ENCODE measurements around the gene ARHGAP4. TPM values are rescaled to one million over a fixed set of nuclear protein-coding genes. Genes with fewer than 3 reads are reported as not detected.
A peak's percentile ranks its signal among the peaks of the same experiment; 100 is the strongest.

ARHGAP4 gene
- total RNA-seq, 1 donor from 2014 or later = 14.4 TPM

- no peak for DNase-seq
Observed at GRCh38 chrX:153963546-153963945, 37.5 kb upstream of the ARHGAP4 start.

- DNase-seq = no peak
Observed at GRCh38 chrX:153961292-153961691, 35.2 kb upstream of the ARHGAP4 start.

- no peak for DNase-seq
Observed at GRCh38 chrX:153960786-153961185, 34.7 kb upstream of the ARHGAP4 start.

GRCh38 chrX:153960077-153960476 lies 34.0 kb upstream of the ARHGAP4 start:
- no peak for DNase-seq

DNA sequence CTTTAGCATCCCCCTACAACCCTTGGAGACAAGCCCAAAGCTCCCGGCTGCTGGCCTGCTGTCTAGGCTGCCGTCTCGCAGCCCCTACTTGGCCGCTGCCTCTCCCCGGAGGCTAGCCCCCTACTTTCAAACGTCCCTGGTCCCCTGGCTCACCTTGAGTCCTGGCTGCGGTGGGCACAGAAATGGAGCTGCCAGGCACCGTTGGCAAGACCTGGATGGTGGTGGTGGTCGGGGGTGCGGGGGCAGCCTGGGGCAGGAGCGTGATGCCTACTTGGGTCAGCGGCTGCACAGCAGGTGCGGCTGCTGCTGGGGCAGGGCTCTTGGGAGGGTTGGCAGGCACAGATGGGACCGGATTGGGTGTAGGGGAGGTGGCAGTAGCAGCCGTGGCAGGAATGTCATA lies 33.6 kb upstream of the ARHGAP4 start:
- DNase-seq = no peak

DNA sequence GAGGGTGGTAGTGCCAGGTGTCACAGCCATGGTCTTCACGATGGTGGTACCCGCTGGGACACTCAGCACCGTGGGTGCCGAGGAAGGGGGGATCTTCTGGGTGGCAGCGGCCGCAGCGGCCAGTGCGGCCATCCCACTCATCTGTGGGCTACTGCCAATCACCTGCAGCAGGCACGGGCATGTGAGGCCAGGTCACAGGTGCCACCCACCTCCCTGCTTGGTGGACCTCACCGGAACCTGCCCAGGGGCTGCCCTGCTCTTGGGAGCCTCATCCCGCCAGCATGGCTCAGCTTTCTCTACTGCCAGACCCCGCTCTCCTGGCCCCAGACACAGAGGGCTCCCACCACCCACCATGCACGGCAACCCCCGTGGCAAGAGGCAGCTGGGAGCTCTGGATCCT lies 32.5 kb upstream of the ARHGAP4 start:
- no peak for DNase-seq

DNA sequence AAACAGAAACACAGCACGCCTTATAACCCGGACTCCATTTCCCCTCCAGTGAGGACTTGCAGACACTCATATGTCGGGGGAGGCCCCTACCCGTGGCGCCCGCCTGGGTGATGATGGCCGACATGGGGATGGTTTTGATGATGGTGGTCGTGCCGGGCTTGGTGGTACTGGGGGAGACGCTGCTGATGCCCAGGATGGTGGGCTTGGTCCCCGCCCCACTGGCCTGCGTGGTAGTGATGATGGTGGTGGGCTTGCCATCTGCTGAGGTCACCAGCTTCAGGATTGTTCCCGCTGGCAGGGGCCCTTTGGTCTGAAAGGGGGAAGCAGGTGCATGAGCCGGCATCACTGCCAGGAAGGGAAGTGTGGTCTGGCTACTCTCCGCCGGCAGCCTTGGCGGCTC lies 31.2 kb upstream of the ARHGAP4 start:
- DNase-seq = no peak

- DNase-seq = no peak
Observed at GRCh38 chrX:153956044-153956907, 30.2 kb upstream of the ARHGAP4 start.

DNA sequence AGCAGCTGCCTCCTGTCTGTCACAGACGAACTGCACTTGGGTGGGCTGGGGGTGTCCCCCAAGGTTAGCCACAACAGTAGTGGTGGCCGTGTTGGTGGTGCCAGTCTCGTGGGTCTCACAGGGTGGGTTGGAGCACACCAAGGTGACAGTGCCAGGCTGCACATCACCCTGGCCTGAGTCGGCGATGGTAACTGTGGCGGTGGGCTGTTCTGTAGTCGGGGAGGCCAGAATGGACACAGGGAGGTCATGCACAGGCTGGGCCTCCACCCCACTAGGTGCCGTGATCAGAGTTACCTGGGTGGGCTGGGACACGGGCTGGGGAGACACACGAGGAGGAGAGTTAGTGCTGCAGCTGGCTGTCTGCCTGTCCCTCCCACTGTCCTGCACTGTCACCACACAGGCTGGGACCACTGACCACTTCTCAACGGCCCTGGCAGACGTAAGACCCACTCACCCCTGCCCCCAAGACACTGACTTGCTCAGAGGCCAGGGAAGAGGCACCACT lies 29.2 kb upstream of the ARHGAP4 start:
- DNase-seq = no peak

- DNase-seq = no peak
Observed at GRCh38 chrX:153954558-153955227, 28.6 kb upstream of the ARHGAP4 start.

- DNase-seq = no peak
Observed at GRCh38 chrX:153953892-153954557, 28.0 kb upstream of the ARHGAP4 start.

DNA sequence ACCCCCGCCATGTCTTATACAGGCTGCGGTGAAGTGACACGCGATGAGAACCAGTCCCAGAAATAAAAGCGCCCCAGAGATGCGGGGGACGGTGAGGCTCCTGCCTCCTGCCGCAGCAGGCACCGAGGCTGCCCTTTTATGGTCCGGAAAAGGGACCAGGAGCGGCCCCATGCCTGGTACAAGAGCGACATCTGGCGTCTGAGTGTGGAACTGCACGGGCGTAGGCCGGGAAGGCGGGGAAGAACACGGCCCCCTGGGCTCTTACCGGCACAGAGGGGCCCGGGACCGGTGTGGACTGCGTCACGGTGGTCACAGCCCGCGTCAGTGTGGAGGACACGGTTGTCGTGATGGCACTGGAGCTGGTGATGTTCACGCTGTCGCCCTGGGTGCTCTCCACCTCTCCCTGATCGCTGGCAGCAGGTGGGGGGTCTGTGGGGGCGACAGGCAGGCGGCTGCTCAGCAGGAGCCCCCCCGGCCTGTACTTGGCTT lies 27.3 kb upstream of the ARHGAP4 start:
- DNase-seq = peak; percentile 29

- DNase-seq = no peak
Observed at GRCh38 chrX:153952373-153953026, 26.4 kb upstream of the ARHGAP4 start.

DNA sequence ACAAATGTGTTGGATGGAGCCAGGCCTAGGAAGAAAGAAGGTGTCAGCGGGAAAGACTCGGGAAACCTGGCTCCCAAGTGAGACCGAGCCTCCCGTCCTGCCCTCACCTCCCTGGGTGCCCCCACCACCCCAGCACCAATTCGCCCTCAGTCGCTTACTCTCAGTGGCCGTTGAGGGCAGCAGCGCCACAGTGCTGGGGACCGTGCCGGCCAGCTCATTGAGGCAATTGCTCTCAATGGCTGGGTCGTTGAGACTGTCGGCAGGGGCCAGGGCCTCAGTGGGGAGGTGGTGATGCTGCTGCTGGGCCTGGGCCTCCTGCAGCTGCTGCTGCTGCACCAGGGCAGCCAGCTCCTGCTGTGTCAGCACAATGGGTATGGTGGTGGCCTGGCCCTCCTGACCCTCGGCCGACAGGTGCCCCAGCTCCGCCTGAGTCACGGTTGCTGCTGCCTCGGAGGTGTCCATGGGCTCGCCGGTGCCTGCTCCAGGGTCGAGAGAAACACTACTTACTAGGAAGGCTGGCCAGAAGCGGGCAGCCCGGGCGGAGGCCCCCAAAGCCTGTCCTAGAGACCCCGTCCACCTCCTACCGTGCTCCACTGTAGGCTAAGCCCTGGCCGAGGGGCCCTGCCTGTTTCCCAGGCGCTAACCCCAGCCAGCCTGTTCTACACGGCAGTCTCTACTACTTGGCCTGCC lies 25.8 kb upstream of the ARHGAP4 start:
- DNase-seq = no peak

- DNase-seq = no peak
Observed at GRCh38 chrX:153950127-153950526, 24.1 kb upstream of the ARHGAP4 start.

DNA sequence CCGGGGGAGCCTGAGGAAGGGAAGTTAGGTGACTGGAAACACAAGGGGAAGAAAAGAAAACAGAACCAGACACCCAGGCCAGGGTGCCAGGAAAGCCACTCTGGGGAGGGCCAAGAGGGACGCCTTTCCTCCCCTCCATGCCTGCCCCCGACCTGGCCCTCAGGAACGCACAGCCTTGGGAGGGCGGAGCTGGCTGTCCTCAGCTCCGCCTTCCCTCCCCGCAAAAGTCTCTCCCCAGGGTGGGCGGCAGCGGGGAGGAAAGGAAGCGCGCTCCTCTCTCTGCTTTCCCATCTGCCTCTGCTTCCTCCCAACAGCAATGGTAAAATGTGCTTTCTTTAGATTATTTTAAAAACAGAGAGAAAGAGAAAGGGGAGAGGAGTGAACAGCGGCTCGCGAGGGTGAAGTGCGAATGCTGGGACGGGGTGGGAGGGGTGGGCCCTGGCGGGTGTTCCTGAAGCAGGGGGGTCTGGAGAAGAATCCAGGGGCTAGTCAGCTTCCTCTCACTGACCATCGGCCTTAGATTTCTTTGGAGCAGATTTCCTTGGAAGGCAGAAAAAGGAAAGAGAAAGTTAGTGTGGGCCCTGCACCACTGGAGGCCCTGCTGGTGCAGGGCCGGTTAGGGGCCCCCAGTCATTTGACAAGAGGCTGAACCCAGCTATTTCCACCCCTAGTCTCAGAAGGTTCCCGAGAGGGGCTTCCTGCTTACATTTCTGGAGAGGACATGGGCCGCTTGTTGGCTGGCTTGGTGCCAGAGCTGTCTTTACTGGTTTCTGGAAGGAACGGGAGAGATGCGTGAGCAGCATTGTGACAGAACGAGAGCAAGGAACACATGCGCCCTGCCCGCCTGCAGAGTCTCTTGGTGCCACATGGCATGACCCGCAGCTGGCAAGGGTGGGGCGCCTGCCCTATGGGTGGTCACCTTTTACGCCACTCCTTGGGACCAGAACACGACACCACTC lies 23.1 kb upstream of the ARHGAP4 start:
- DNase-seq = no peak

DNA sequence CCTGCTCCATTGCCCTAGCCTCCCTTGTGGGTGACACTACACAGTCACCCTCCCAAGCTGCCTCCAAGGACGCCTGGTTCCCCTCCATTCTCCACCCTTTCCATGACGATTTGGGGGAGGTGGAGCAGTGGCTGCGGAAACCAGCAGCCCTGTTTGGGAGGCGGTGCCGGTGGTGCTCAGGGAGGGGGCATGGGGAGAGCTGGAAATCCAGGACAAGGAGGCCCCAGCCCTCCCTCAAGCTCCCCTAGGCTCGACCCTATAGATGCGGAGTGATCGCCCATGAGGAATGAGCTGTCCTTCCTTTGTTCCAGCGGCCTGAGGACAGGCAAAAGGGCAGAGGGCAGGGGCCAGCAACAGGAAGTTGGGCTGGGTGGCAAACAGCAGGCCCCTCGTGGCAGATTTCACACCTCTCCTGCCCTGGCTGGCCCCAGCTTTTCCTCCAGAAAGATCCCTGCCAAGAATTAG lies 22.0 kb upstream of the ARHGAP4 start:
- DNase-seq = no peak

DNA sequence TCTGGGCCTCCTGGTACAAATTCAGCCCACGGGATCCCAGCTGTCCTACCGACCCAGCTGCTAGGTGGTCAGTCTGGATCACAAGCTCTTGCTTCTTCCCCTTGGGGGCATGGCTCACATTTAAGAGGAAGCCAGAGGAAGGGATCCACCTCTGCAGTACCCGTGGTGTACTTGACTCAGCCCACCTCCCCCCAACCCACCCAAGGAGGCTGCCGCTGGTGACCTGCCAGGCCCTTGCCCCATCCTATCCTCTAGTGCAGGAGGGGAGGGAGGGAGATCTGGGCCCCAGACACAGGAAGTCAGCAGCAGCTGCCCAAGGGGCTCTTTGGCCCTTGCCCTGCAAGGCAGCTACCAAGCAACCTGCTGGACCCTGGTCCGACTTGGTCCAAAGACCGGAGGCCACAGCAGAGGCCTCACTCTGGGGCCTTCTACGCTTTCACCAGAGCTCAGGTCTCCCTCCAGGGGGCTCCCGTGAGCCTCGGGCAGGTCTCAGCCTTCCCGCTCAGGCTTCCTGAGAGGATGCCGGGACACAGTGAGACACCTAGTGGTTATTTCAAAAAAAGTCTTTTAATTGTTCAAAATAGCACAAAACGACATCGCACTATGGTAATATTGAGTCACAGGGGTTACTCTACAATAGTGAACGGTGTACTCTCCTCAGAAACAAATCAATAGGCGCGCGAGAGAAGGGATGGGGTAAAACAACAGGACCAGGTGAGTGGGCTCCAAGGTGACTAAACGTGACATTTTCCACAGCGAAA lies 21.1 kb upstream of the ARHGAP4 start:
- DNase-seq = peak; percentile 22
